Activated naive CD8-positive, alpha-beta T cell treated with anti-CD3 and anti-CD28 coated beads for 36 hours (primary cell): ENCODE results near the gene SDR39U1. TPM values are rescaled to one million over a fixed set of nuclear protein-coding genes. Genes with fewer than 3 reads are reported as not detected.

Experiments used
- DNase-seq: peaks from one replicate; pipeline ENCODE4 v3.0.0; 2021
- H3K27ac Mint-ChIP-seq: one replicate; pipeline ENCODE4 v1.8.0; 2022; ENCODE audit warnings: mild to moderate bottlenecking, moderate library complexity, mixed read lengths
- H3K27me3 Mint-ChIP-seq: one replicate; pipeline ENCODE4 v1.8.0; 2022; ENCODE audit warnings: mild to moderate bottlenecking, mixed read lengths
- H3K36me3 Mint-ChIP-seq: one replicate; pipeline ENCODE4 v1.8.0; 2021; ENCODE audit warnings: mild to moderate bottlenecking, mixed read lengths
- H3K4me1 Mint-ChIP-seq: one replicate; pipeline ENCODE4 v1.8.0; 2021; ENCODE audit warnings: mixed read lengths
- H3K4me3 Mint-ChIP-seq: one replicate; pipeline ENCODE4 v1.8.0; 2022; ENCODE audit warnings: mild to moderate bottlenecking, moderate library complexity, mixed read lengths
- H3K9me3 Mint-ChIP-seq: one replicate; pipeline ENCODE4 v1.8.0; 2022; ENCODE audit warnings: mixed read lengths
- total RNA-seq, 2 experiments: library from RNA; stranded (reverse); gene quantifications; one replicate each; pipeline ENCODE4 v1.2.3, GENCODE V29; 2021

The SDR39U1 gene
- total RNA-seq, 2 experiments from 2014 or later: 57.8 to 59.0 TPM

DNA sequence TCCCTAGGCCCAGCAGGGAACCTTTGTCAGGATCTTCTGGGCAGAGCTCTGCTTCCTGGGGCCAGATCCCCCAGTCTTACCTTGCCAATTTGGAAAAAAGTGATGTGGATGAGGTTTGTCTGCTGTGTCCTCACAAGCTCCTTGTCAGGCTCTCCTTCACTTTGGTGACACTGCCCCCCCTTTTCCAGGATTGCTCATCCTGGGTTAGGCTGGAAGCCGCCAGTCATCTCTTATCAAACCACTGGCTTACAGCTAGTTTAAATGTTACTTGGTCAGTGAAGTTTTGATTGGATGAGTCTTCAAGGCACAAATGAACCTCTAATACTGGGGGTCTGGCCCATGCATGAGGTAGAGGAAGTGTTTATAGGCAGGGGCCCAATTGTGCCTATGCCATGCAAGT lies 28.5 kb downstream of the SDR39U1 start:
- no peaks in the 10 kb centered on the region for H3K9me3 Mint-ChIP-seq
- no peaks in the 10 kb centered on the region for H3K36me3 Mint-ChIP-seq
- H3K27me3 Mint-ChIP-seq: no peaks in the 10 kb centered on the region
- H3K27ac Mint-ChIP-seq: no peak overlapping the region
- DNase-seq: no peak
- no peaks in the 10 kb centered on the region for H3K4me1 Mint-ChIP-seq
- H3K4me3 Mint-ChIP-seq: no peak overlapping the region

DNA sequence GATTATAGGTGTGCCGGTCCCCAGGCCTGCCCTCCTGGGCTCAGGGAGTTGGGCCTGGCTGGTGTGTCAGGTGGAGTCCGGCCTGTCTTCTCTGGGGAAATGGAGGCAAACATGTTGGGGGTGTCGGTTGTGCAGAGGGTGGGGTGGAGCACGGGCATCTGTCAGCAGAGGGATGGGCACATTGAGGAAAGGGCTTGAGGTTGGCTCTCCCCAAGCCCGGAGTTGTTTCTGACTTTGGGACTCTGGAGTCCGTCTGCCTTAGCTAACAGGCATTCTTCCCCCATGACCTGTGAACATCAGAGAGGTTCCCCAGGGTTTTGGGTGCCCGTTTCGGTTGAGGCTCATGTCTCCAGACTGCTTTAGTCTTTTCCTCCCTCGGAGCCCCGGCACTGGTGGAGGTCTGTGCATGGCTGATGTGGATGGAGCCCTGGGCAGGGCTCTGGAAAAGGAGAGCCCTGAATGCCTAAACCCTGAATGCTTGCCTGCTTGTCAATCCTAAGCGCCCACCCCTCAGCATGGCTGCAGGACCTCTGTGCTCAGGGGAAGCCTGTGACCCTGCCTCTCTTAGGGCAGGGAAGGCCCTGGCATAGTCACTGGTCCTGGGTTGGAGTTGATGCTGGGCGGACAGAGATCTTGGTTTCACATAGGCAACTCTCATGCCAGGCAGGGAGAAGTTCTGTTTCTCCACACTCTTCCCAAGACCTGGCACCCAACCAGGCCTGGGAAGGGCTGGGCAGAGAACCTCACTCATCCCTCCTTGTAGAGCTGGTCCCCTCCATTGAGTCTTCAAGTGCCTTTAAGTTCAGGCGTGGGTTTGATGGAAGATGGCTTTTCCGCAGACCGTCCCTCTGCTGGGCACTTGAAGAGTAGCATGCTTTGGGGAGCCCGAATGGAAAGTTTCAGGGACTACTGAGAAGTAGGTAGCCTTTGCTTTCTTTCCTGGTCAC lies 30.9 kb downstream of the SDR39U1 start:
- Mint-ChIP-seq H3K27ac (no peak overlapping the region), H3K4me1 (no peaks in the 10 kb centered on the region), H3K27me3 (peaks cover 3% of the 10 kb centered on the region), H3K36me3 (no peaks in the 10 kb centered on the region), H3K9me3 (no peaks in the 10 kb centered on the region), H3K4me3 (no peak overlapping the region)
- DNase-seq: peak; percentile 33

DNA sequence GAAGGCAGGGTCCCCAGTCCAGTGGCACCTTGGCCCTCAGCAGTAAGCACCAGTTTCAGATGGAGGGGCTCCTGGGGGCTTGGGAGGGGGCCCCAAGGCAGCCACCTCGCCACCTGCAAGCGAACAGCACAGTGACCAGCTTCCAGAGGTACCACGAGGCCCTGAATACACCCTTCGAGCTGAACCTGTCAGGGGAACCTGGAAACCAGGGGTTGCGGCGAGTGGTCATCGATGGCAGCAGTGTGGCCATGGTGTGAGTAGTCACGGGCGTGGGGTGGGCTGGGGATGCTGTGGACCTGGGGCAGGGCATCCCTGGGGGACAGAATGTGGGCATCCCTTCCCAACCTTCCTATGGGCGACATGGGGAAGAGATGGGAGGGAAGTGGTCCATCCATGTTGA lies 32.6 kb downstream of the SDR39U1 start:
- no peaks in the 10 kb centered on the region for H3K36me3 Mint-ChIP-seq
- no peaks in the 10 kb centered on the region for H3K4me1 Mint-ChIP-seq
- H3K27me3 Mint-ChIP-seq: peaks cover 7% of the 10 kb centered on the region
- no peak for DNase-seq
- no peak overlapping the region for H3K27ac Mint-ChIP-seq
- no peak overlapping the region for H3K4me3 Mint-ChIP-seq
- no peaks in the 10 kb centered on the region for H3K9me3 Mint-ChIP-seq

DNA sequence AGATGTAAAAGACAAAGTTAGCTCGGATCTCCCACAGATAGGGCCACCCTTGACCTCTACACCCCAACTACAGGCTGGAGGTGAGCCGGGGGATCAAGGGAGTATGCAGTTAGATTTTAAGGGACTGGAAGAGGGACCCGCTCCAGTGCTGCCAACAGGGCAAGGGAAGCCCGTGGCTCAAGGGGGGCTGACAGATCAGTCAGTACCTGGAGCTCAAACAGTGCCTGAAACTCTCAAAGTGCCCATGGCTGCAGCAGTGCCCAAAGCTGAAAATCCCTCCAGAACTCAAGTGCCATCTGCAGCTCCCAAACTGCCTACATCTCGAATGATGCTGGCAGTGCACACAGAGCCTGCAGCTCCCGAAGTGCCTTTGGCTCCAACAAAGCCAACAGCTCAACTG lies 33.4 kb downstream of the SDR39U1 start:
- DNase-seq: no peak
- Mint-ChIP-seq H3K36me3 (no peaks in the 10 kb centered on the region), H3K9me3 (no peaks in the 10 kb centered on the region), H3K27me3 (peaks cover 8% of the 10 kb centered on the region), H3K4me3 (no peak overlapping the region), H3K4me1 (no peaks in the 10 kb centered on the region), H3K27ac (no peak overlapping the region)

DNA sequence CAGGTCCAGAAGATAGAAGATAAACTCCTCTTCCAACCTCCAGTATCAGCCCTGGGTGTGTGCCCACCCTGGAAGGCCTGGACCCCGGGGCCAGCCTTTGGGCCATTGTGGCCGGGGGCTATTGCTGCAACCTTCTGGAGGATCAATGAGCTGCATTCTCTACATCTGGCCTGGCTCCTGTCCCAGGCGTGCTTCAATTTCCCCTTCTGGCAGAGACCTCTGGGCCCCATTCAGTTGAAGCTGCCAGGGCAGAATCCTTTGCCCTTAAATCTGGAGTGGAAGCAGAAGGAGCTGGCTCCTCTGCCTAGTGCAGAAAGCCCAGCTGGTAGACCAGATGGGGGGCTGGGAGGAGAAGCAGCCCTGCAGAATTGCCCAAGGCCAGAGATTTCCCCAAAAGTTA lies 33.8 kb downstream of the SDR39U1 start:
- Mint-ChIP-seq H3K36me3 (no peaks in the 10 kb centered on the region), H3K27me3 (peaks cover 13% of the 10 kb centered on the region), H3K4me1 (no peaks in the 10 kb centered on the region), H3K4me3 (no peak overlapping the region), H3K9me3 (no peaks in the 10 kb centered on the region), H3K27ac (no peak overlapping the region)
- no peak for DNase-seq

DNA sequence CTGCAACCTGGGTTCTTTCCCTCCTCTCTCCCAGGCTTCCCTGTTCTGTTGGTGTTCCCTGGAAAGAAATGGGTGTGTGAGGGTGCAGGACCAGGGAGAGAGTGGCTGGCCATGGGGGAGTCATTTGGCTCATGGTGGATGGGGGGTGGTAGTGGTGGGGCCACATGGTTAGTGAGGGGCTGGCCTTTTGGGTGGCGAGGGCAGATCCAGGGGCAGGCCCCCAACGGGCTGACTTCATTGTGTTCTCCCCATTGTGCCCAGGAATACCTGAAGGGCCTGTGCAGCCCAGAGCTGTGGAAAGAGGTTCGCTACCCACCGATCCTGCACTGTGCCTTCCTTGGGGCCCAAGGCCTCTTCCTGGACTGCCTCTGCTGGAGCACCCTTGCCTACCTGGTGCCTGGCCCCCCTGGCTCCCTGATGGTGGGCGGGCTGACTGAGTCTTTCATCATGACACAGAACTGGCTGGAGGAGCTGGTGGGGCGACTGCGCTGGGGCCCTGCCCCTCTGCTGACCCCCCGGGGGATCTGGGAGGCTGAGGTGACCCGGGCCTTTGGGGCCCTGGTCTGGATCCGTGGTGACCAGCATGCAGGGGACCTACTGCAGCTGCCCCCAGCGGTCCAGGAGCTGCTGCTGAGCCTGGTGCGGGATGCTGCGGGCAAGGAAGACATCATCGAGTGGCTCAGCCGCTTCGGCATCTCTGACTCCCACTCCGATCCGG lies 34.8 kb downstream of the SDR39U1 start:
- no peak for DNase-seq
- Mint-ChIP-seq H3K27me3 (peaks cover 16% of the 10 kb centered on the region), H3K9me3 (no peaks in the 10 kb centered on the region), H3K4me1 (no peaks in the 10 kb centered on the region), H3K27ac (no peak overlapping the region), H3K36me3 (no peaks in the 10 kb centered on the region), H3K4me3 (no peak overlapping the region)

DNA sequence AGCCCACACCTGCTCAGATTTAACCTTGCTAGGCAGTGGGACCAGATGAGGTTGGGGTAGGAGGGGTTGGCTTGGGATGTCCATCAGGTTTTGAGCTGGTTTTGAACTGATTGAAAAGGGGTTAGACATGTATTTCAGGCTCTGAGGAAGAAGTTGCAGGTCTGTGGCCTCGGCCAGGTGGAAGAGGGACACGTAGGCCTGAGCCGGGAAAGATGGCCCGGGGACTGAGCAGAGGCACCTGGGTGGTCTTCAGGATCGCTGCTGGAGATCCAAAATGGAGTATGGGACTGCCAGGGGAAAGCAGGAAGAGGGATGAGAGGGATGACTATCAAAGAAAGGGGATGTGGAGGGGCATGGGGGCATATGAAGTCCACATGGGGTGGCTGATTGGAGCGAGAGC lies 36.2 kb downstream of the SDR39U1 start:
- peaks cover 16% of the 10 kb centered on the region for H3K27me3 Mint-ChIP-seq
- no peaks in the 10 kb centered on the region for H3K36me3 Mint-ChIP-seq
- H3K9me3 Mint-ChIP-seq: no peaks in the 10 kb centered on the region
- DNase-seq: no peak
- H3K27ac Mint-ChIP-seq: no peak overlapping the region
- H3K4me3 Mint-ChIP-seq: no peak overlapping the region
- no peaks in the 10 kb centered on the region for H3K4me1 Mint-ChIP-seq

DNA sequence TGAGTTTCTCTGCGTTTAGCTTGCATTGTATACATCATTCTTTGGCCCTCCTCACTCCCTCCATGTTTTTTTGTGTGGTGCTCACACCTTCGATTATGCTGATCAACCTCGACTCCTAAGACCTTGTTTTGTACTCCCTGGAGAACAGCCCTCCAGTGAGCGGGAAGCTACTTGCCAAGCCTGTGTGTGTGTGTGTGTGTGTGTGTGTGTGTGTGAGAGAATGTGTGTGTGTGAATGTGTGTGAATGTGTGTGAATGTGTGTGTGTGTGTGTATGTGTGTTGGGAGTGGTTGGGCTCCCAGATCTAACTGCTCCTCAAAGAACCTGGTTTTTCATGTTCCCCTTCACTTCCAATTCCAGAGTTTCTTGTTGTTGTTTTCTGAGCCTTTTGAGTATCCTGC lies 37.8 kb downstream of the SDR39U1 start:
- no peak overlapping the region for H3K27ac Mint-ChIP-seq
- H3K4me1 Mint-ChIP-seq: no peaks in the 10 kb centered on the region
- H3K27me3 Mint-ChIP-seq: peaks cover 16% of the 10 kb centered on the region
- no peak overlapping the region for H3K4me3 Mint-ChIP-seq
- H3K36me3 Mint-ChIP-seq: no peaks in the 10 kb centered on the region
- DNase-seq: no peak
- no peaks in the 10 kb centered on the region for H3K9me3 Mint-ChIP-seq

DNA sequence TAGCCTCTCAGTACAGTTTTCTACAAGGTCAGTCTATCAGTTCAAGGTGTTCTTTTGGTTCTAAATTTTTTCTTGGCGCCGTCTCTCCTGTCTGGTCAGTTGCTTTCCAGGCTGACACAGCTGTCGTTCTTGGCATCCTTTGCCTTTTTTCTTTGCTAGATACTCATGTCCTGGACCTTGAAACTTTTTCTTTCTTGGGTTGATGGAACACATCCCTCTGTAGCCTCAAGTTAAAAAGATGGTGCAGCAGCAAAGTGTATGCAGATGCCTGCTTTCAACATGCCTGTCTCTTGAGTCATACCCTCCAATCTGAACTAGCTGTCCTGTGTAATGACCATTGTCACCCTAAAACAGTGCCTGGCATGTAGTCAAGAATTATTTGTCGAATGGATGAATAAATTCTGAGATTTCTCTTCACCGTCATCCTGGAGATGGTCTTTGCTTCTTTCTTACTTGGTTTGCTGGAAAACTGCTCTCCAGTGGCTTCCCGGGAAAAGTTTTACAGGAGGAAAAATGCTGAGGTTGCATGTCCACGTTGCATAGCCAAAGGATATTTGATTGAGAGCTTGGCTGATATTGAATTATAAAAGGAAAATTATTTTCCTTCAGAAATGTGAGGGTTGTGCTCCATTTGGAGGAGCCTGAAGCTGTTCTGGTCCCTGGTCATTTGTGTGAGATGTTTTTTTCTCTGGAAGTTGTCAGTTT lies 39.1 kb downstream of the SDR39U1 start:
- no peak overlapping the region for H3K27ac Mint-ChIP-seq
- no peaks in the 10 kb centered on the region for H3K36me3 Mint-ChIP-seq
- H3K27me3 Mint-ChIP-seq: peaks cover 22% of the 10 kb centered on the region
- H3K9me3 Mint-ChIP-seq: no peaks in the 10 kb centered on the region
- H3K4me3 Mint-ChIP-seq: no peak overlapping the region
- no peak for DNase-seq
- H3K4me1 Mint-ChIP-seq: peaks cover 4% of the 10 kb centered on the region

DNA sequence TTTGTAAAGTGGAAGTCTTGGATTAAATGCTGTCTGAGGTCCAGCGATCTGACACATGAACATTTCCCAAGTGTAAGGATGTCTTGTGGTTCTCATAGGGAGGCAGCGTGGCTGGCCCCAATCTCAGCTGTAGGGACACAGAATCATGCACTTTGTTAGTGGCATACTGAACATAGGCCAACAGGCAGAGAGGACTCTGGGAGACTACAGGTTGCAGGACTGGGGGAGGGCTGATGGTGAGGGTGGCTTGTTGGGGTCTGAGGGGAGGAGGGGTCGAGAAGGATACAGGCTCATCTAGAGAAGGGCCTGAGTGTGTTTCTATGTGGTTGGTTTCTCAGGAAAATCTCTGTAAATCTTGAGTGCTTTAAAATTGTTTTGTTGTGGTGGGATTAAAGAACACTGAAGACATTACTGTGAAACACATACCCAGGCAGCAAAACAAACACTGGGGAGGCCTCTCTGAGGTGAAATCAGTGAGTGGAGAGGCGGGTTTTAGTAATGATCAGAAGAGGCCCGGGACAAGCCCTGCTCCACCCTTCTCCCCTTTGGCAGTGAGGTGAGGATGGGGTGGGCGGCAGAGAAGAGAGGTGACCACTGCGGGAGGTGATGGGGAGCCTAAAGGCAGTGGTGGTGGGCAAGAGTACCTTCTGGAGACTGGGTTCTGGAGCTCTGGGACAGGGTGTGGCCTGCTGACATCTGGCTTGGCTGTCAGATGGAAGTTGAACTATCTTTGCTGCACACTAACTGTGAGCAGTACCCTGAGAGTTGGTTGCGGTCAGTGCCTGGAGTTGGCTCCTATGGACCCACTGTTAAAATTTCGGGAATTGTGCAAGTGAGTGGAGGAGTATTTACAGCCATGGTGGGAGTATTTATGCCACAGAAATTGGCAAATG lies 40.5 kb downstream of the SDR39U1 start:
- no peak for DNase-seq
- no peaks in the 10 kb centered on the region for H3K36me3 Mint-ChIP-seq
- H3K27ac Mint-ChIP-seq: no peak overlapping the region
- no peak overlapping the region for H3K4me3 Mint-ChIP-seq
- H3K27me3 Mint-ChIP-seq: peaks cover 22% of the 10 kb centered on the region
- H3K9me3 Mint-ChIP-seq: no peaks in the 10 kb centered on the region
- H3K4me1 Mint-ChIP-seq: peaks cover 4% of the 10 kb centered on the region

DNA sequence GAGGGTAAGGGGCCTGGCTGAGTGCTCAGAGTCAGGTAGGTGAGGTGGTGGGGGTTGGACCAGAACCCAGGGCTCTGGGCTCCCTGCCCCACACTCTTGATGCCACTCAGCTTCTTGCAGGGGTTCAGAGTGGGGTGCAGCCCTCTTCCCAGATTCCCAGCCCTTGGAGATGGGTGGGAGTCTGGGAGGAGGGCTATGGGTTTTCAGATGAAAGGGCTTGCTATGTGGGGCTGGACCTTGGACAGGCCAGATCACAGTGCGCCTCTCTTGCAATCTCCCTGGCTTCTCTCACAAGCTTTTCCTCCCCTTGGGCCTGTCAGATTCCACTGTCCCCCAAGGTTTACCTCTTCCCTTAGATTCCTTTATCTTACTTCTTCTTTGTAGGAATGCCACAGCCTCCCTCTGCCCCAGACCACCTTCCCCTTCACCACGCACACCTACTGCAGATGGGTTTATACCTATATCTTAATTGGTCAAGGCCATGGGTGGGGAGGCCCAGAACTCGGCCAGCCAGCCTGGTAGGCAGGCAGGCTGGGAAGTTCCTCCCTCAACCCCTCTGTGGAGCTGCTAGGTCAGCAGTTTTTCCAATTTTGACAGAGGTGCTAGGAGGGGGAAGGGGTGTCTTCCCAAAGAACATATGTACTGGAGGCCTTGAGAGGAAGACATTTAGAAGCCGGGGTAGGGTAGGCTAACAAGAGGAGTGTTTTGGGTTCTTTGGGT lies 42.4 kb downstream of the SDR39U1 start:
- Mint-ChIP-seq H3K27me3 (peaks cover 14% of the 10 kb centered on the region), H3K4me3 (no peak overlapping the region), H3K4me1 (peaks cover 4% of the 10 kb centered on the region), H3K27ac (no peak overlapping the region), H3K36me3 (no peaks in the 10 kb centered on the region), H3K9me3 (no peaks in the 10 kb centered on the region)
- DNase-seq: no peak

DNA sequence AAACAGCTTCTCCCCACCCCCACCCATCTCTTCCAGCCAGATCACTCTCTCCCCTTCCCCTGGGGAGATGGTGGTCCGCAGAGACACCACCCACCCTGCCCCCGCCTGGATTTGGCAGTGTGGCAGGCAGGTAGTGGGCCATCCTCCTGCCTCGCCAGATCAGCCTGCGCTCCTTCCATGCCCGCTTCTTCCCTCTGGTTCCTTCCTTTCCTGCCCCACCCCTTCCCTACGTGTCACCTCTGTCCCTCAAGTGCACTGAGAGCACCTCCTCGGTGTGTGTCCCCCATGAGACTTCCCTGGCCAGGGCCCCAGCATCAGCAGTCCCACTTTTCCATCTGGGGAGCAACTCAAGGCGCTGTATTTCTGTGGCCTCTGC lies 43.1 kb downstream of the SDR39U1 start:
- H3K4me3 Mint-ChIP-seq: peak overlapping the region; percentile 57
- H3K36me3 Mint-ChIP-seq: no peaks in the 10 kb centered on the region
- DNase-seq: no peak
- H3K4me1 Mint-ChIP-seq: peaks cover 4% of the 10 kb centered on the region
- no peaks in the 10 kb centered on the region for H3K9me3 Mint-ChIP-seq
- H3K27me3 Mint-ChIP-seq: peaks cover 14% of the 10 kb centered on the region
- H3K27ac Mint-ChIP-seq: no peak overlapping the region

DNA sequence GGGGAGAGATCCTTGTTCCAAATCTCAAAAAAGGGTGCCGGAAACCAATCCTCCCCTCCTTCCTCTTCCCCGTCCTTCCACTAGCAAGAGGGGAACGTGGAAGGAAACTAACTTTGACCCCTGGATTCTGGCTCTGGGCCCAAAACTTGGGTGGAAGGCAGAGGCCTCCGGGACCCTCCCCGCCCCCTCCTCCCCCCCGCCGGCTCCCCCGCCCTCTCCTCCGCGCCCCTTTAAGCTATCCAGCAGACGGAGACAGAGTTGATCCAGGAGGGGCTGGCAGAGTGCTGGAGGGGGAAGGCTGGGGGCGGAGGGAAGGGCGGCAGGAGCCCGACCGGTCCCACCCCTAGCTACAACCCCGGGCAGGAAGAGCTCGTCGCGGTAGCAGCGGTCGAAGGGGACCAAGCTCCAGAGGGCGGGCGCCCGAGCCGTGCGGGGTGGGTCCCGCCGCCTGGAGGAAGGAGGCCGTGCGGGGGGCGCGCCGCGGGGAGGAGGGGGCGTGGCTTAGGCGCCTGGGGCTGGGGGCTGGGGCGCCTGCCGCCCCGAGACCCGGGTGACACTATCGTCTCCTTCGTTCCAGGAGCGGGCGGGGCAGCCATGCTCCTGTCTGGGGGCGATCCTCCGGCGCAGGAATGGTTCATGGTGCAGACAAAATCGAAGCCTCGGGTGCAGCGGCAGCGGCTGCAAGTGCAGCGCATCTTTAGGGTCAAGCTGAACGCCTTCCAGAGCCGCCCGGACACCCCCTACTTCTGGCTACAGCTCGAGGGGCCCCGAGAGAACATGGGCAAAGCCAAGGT lies 43.7 kb downstream of the SDR39U1 start, which contains the start of gene NYNRIN:
NYNRIN (plus strand) TSS at position 351 of the 794 bp plus-strand sequence; CDS start at position 595, 244 bp downstream.
- peak within 1 kb of the TSS; percentile 57 for H3K4me3 Mint-ChIP-seq
- peak; percentile 47 for DNase-seq
- H3K27ac Mint-ChIP-seq: no peak within 1 kb of the TSS
- H3K4me1 Mint-ChIP-seq: peaks cover 4% of the 10 kb centered on the region
- H3K9me3 Mint-ChIP-seq: no peaks in the 10 kb centered on the region
- H3K27me3 Mint-ChIP-seq: peaks cover 10% of the 10 kb centered on the region
- H3K36me3 Mint-ChIP-seq: no peaks in the 10 kb centered on the region
